Endothelial cell of umbilical vein (primary cell): ENCODE results near the gene KRT17. TPM values are rescaled to one million over a fixed set of nuclear protein-coding genes. Genes with fewer than 3 reads are reported as not detected.
"Not testable (repeated sequence)": the region's sequence is repeated elsewhere in the genome, so short reads cannot be mapped to it uniquely, and the experiment has no call there.

ENCODE experiments used
- BruUV-seq: library from RNA; stranded (reverse); fragments of 400-500 nt; replicated peaks from 2 replicates; lab custom pipeline; 2021; lab: Mats Ljungman, UMichigan
- CTCF ChIA-PET: fragments of 300-600, 350-600 bp; sonication (Branson Sonifier 250); formaldehyde crosslinking; loops from one replicate; lab custom pipeline; 2021; ENCODE audit warnings: antibody characterized with exemption, inconsistent platforms; lab: Charles Lee
- POLR2A ChIA-PET: fragments of 300-600, 350-600 bp; sonication (Branson Sonifier 250); formaldehyde crosslinking; loops from one replicate; lab custom pipeline; 2021; ENCODE audit warnings: antibody characterized with exemption, inconsistent platforms; lab: Charles Lee
- DNase-seq: peaks from one replicate; pipeline ENCODE4 v3.0.0-alpha.2; 2011; ENCODE audit warnings: low read depth, low spot score
- FAIRE-seq: peaks from 2 replicates; lab custom pipeline; 2011; peaks lifted over from hg19 to GRCh38; lab: Jason Lieb, UNC
- H2AFZ ChIP-seq: 2 replicates; pipeline ENCODE4 v1.6.0; 2012; ENCODE audit warnings: low read depth, low read length, control low read depth, inconsistent platforms
- H3K27ac ChIP-seq: 2 replicates; pipeline ENCODE4 v1.5.1; 2011; ENCODE audit warnings: low read depth, mild to moderate bottlenecking, control low read depth, low read length, moderate library complexity; ENCODE audit not compliant: insufficient read depth
- H3K27me3 ChIP-seq, 2 experiments: 2 replicates each; pipeline versions ENCODE4 v1.6.0 to v1.6.1; 2011; ENCODE audit warnings: low read length in 2 of 2, mixed read lengths in 1 of 2; ENCODE audit not compliant: control insufficient read depth in 2 of 2, insufficient read depth in 2 of 2
- H3K36me3 ChIP-seq, 2 experiments: 2 replicates in 1 of 2; 3 replicates in 1 of 2; pipeline ENCODE4 v1.5.1; 2011; ENCODE audit warnings: low read length in 2 of 2, mild to moderate bottlenecking in 1 of 2, moderate library complexity in 1 of 2; ENCODE audit not compliant: control insufficient read depth in 2 of 2, insufficient read depth in 2 of 2; ENCODE audit errors: extremely low read depth in 1 of 2
- H3K4me1 ChIP-seq: 3 replicates; pipeline ENCODE4 v1.5.1; 2011; ENCODE audit warnings: mild to moderate bottlenecking, low read length; ENCODE audit not compliant: control insufficient read depth, insufficient read depth; ENCODE audit errors: extremely low read depth
- H3K4me2 ChIP-seq: 2 replicates; pipeline ENCODE4 v1.6.1; 2011; ENCODE audit warnings: low read length, control low read depth, mixed read lengths; ENCODE audit not compliant: insufficient read depth
- H3K4me3 ChIP-seq, 3 experiments: fragments of 200-600 bp in 1 of 3; sonication (generic), shearing (Covaris generic) in 1 of 3; replicated peaks in 1 of 3; 2 replicates each; pipeline ENCODE4 v1.5.1; 2011 to 2016; ENCODE audit warnings: control low read depth in 3 of 3, low read length in 3 of 3, mild to moderate bottlenecking in 2 of 3, inconsistent platforms in 1 of 3, low read depth in 1 of 3, moderate library complexity in 1 of 3; ENCODE audit not compliant: insufficient read depth in 1 of 3
- H3K79me2 ChIP-seq: 2 replicates; pipeline ENCODE4 v1.6.0; 2012; ENCODE audit warnings: low read length, inconsistent platforms; ENCODE audit not compliant: control insufficient read depth, insufficient read depth
- H3K9ac ChIP-seq: replicated peaks from 2 replicates; pipeline ENCODE3; 2011; ENCODE audit warnings: low read length, control low read depth; ENCODE audit not compliant: insufficient read depth; ENCODE audit errors: extremely low read depth
- H3K9me1 ChIP-seq: replicated peaks from 3 replicates; pipeline ENCODE4 v1.6.0; 2011; ENCODE audit warnings: mild to moderate bottlenecking, low read length; ENCODE audit not compliant: control insufficient read depth, insufficient read depth; ENCODE audit errors: extremely low read depth
- H3K9me3 ChIP-seq: replicated peaks from 2 replicates; pipeline ENCODE4 v1.5.1; 2012; ENCODE audit warnings: low read length, inconsistent platforms; ENCODE audit not compliant: control insufficient read depth, insufficient read depth
- H4K20me1 ChIP-seq: replicated peaks from 2 replicates; pipeline ENCODE3; 2011; ENCODE audit warnings: mild to moderate bottlenecking, low read length; ENCODE audit not compliant: control insufficient read depth, insufficient read depth; ENCODE audit errors: extremely low read depth
- FOS ChIP-seq: IDR thresholded peaks from 2 replicates; pipeline ENCODE4 v1.6.1; 2011; ENCODE audit warnings: mild to moderate bottlenecking, low read length, moderate library complexity, borderline replicate concordance; ENCODE audit not compliant: insufficient read depth
- GATA2 ChIP-seq: IDR thresholded peaks from 2 replicates; pipeline ENCODE4 v1.7.0; 2011; ENCODE audit warnings: low read depth, mild to moderate bottlenecking, moderate library complexity, mixed read lengths, low read length; ENCODE audit not compliant: insufficient read length, insufficient read depth
- JUN ChIP-seq: IDR thresholded peaks from 2 replicates; pipeline ENCODE4 v1.6.1; 2011; ENCODE audit warnings: borderline replicate concordance, low read depth; ENCODE audit not compliant: insufficient read length, insufficient read depth
- MYC ChIP-seq: IDR thresholded peaks from one replicate; pipeline ENCODE4 v1.6.1; 2011; ENCODE audit warnings: mild to moderate bottlenecking, low read depth, low read length
- POLR2A ChIP-seq: IDR thresholded peaks from 2 replicates; pipeline ENCODE4 v1.6.1; 2012; ENCODE audit warnings: low read depth, mild to moderate bottlenecking, control low read depth, low read length
- POLR2AphosphoS5 ChIP-seq: IDR thresholded peaks from 2 replicates; pipeline ENCODE4 v1.6.1; 2012; ENCODE audit warnings: low read depth, mild to moderate bottlenecking, control low read depth, low read length, moderate library complexity; ENCODE audit not compliant: insufficient read depth
- dilution Hi-C: fragments of 300-500 bp; cut with MboI; formaldehyde crosslinking; loops from one replicate; pipeline ENCODE4 v1.15.0; 2019; ENCODE audit warnings: low sequenced_read_pairs; ENCODE audit not compliant: extremely low pct_ligation_motif_present
- intact Hi-C: fragments of 100-400 bp; cut with micrococcal nuclease; formaldehyde crosslinking; loops from one replicate; pipeline ENCODE4 v1.10.0; 2022
- polyA plus RNA-seq, 4 experiments: library from polyadenylated mRNA; depleted of rRNA in 3 of 4; stranded (reverse) in 3 of 4; unstranded in 1 of 4; fragments of >200 nt; gene quantifications; 2 replicates each; pipeline versions ENCODE4 v1.2.1 to v1.2.3, GENCODE V29; 2011 to 2012; ENCODE audit warnings: missing spikeins in 1 of 4
- total RNA-seq: library from RNA; stranded (reverse); gene quantifications from 2 replicates; pipeline ENCODE4 v1.2.3, GENCODE V29; 2021
- TF ChIP-seq, protein P1 (sequence below): IDR thresholded peaks from 2 replicates; pipeline ENCODE4 v1.6.1; 2011; ENCODE audit not compliant: insufficient read depth, insufficient read length
- TF ChIP-seq, protein P2 (sequence below), 2 donors: IDR thresholded peaks; 1 replicate in 1 of 2; 2 replicates in 1 of 2; pipeline ENCODE4 v1.5.1; 2011; ENCODE audit warnings: low read length in 2 of 2, mild to moderate bottlenecking in 2 of 2, moderate library complexity in 2 of 2, control low read depth in 1 of 2, inconsistent platforms in 1 of 2, low read depth in 1 of 2; ENCODE audit not compliant: insufficient read depth in 1 of 2; ENCODE audit errors: extremely low read depth in 1 of 2

The KRT17 gene
- total and polyA plus RNA-seq, 2 donors (not counting 3 experiments of a cell fraction or from before 2014, with no cell fraction given): 0.83 to 1.6 TPM

GRCh38 chr17:41578538-41578937 is 45.8 kb downstream of the KRT17 start:
- Histone ChIP-seq H3K79me2 (no peaks in the 10 kb centered on the region), H3K27ac (no peak overlapping the region), H3K9me3 (no peaks in the 10 kb centered on the region), H3K4me3 (no peak overlapping the region), H3K9ac (no peak overlapping the region), H4K20me1 (no peaks in the 10 kb centered on the region), H3K4me1 (no peaks in the 10 kb centered on the region), H3K27me3 (peaks cover 0 to 4% of the 10 kb centered on the region in 2 experiments), H3K9me1 (no peaks in the 10 kb centered on the region), H2AFZ (no peak overlapping the region), H3K4me2 (no peak overlapping the region), H3K36me3 (no peaks in the 10 kb centered on the region)
- intact Hi-C loops (no loop called here), dilution Hi-C loops (no loop called here)
- DNase-seq: no peak
- FAIRE-seq: no peak
- no TSS peak for BruUV-seq
- ChIA-PET POLR2A (interaction anchor here (0.7 to 1.4 kb wide), 2 partner anchors 110 to 712 kb away, joined by 3 to 9 read pairs; partner anchors contain the start of gene EIF1), CTCF (interaction anchor here (0.6 to 2.6 kb wide), 12 partner anchors 10 to 257 kb away, joined by 3 to 44 read pairs (median 6); no protein-coding TSS in a partner anchor)
- TF ChIP-seq, protein P1, sequence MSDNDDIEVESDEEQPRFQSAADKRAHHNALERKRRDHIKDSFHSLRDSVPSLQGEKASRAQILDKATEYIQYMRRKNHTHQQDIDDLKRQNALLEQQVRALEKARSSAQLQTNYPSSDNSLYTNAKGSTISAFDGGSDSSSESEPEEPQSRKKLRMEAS: no peak
- TF ChIP-seq POLR2A (no peak), MYC (no peak), POLR2AphosphoS5 (no peak), JUN (no peak), FOS (no peak), GATA2 (no peak)
- TF ChIP-seq, protein P2, sequence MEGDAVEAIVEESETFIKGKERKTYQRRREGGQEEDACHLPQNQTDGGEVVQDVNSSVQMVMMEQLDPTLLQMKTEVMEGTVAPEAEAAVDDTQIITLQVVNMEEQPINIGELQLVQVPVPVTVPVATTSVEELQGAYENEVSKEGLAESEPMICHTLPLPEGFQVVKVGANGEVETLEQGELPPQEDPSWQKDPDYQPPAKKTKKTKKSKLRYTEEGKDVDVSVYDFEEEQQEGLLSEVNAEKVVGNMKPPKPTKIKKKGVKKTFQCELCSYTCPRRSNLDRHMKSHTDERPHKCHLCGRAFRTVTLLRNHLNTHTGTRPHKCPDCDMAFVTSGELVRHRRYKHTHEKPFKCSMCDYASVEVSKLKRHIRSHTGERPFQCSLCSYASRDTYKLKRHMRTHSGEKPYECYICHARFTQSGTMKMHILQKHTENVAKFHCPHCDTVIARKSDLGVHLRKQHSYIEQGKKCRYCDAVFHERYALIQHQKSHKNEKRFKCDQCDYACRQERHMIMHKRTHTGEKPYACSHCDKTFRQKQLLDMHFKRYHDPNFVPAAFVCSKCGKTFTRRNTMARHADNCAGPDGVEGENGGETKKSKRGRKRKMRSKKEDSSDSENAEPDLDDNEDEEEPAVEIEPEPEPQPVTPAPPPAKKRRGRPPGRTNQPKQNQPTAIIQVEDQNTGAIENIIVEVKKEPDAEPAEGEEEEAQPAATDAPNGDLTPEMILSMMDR (IDR thresholded peaks at IDR 0.05; ENCODE audit: extremely low read depth in 1 of 2, insufficient read depth in 1 of 2, low read depth in 1 of 2, low read length in 2 of 2): no peak

- H3K9ac ChIP-seq, H3K4me2 ChIP-seq, H2AFZ ChIP-seq, CTCF ChIA-PET, FAIRE-seq, H3K79me2 ChIP-seq, DNase-seq, H3K4me1 ChIP-seq, H3K9me3 ChIP-seq, intact Hi-C loops, H3K9me1 ChIP-seq, BruUV-seq, POLR2A ChIA-PET, H3K4me3 ChIP-seq, H3K27ac ChIP-seq, H3K36me3 ChIP-seq, dilution Hi-C loops, H4K20me1 ChIP-seq, H3K27me3 ChIP-seq: not testable (repeated sequence)
Measured at GRCh38 chr17:41576740-41577139, 47.6 kb downstream of the KRT17 start.
